CD4-positive, alpha-beta T cell treated with Interleukin-21 for 1 hour (primary cell): Measurements from ENCODE around the gene PDE5A.
"Not testable (repeated sequence)": the region's sequence is repeated elsewhere in the genome, so short reads cannot be mapped to it uniquely, and the experiment has no call there.

Experiments used
- DNase-seq: peaks from one replicate; pipeline ENCODE4 v3.0.0-alpha.2; 2020

Gene PDE5A

GRCh38 chr4:119517361-119518229 is 111.0 kb downstream of the PDE5A start:
- DNase-seq = no peak

DNA sequence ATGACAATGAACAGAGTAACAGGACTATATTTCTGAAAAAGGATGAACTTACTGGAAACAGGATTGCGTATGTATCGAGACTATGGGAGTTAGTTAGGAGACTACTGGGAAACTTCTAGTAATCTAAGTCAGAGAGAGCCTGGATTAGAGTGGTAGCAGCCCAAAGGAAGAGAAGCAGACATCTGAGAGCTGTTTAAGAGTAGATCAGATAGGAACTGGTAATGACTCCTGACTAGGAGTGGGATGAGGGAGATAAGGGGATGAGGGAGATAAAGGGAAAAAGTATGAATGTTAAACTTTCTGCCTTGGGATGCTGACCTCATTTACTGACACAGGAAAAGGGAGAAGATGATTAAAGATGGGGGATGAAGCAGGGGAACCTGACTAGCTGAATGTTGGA is 116.2 kb downstream of the PDE5A start:
- no peak for DNase-seq

- DNase-seq = no peak
Measured at GRCh38 chr4:119510395-119511149, 118.0 kb downstream of the PDE5A start.

DNA sequence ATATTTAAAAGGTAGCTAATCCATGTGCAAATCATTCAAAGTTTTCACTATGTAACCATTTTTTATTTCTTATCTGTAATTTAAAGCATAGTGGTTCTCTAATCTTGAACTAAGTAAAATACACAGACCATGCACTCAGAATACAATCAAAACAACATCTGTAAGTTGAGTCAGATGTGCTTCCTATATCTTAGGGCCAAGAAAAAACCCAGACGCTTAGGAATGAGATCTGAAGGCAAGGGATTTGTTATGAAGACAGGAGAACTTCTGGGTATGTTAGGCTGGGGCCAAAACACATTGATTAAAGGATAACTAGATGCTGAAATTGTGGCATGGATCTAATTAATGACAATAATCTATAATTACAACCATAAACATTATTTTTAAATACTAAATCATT is 120.3 kb downstream of the PDE5A start:
- no peak for DNase-seq

- no peak for DNase-seq
Measured at GRCh38 chr4:119506806-119507205, 121.8 kb downstream of the PDE5A start.

DNA sequence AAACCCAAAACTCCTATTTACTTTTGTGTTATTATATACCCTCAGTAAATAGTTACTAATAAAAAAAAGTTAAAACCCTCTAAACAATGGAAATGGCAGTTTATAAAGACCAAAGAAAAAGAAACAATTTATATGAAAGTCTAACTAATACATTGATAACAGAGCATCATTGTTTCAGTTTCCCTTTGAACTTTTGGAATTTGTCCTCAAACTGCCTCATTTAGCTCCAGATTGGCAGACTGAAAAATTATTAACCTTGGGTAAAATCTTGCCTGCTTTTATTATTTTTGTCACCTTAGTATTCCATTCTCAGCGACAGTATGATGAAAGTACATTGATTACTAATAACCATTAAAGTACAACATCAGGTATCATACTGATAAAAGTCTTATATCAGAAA is 124.0 kb downstream of the PDE5A start:
- DNase-seq = no peak

DNA sequence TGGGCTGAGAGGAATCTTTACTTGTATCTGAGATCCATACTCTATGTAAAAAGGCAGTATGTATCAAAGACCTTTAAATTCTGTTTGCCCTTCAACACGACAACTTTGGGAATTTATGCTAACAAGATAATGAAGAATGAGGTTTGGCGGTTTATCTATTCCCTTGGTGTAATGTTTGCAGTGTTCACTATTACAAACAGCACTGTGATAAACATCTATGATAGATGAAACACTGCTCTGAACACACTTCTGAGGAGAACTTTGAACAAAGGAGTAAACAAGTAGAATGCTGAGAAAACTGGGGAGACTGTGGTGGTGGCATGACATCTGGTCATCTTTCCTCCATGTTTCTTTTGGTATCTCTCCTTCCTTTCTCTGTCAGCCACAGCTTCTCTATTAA is 126.9 kb downstream of the PDE5A start:
- no peak for DNase-seq

- no peak for DNase-seq
Measured at GRCh38 chr4:119498527-119498926, 130.1 kb downstream of the PDE5A start.

- DNase-seq = no peak
Measured at GRCh38 chr4:119493886-119494285, 134.7 kb downstream of the PDE5A start.

GRCh38 chr4:119493419-119493818 is 135.2 kb downstream of the PDE5A start:
- peak; percentile 1 for DNase-seq

DNA sequence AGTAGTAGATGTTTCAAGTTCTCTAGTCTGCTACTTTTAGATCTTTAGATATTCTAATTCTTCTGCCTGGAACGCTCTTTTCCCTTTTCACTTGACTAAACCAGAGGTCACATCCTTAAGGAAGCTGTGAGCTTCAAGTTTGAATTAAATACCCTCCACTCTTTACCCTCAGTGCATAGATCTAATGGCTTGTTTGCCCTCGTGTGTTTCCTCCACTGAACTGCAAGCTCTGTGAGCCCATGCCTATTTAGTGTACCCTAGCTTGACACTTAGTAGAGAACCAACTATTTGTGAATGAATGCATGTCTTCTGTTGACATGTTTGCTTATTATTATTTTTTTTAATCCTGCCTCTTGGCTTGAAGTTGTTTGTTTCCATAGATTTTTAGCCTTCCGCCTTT is 138.3 kb downstream of the PDE5A start:
- DNase-seq = no peak

DNA sequence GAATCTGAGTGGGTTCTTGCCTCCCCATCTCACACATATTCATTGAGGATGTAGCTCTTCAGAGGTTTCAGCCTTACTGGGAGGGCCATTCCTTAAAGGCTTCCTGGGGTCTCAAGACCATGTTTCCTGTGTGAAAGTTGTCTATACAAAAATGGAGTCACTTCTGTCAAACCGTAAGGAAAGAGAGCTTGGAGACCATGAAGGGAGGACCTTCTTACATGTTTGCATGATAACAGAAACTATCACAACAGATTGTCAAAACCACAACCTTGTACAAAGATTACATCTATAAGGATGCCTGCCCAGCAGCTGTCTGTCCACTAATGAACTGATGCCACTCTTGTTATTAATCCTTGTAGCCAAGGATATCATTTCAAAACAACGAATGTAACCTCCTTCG is 139.3 kb downstream of the PDE5A start:
- DNase-seq = no peak

DNA sequence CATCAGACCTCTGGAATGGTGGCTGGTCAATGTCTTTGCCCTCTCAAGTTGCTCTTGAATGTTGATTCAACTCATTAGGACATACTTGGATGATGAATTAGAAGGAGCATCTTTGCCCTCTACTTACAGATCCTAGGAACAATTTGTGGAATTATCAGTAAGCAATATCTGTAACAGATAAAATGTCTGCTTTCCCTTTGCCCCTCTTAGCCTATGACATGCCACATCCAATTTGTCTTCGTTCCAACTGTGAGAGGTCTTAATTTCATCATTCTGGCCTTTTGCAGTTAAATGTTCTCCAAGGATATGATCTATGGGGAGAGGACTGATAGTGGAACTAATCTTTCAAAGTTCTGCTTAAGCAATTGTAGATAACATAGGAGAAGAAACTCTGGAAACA is 148.3 kb downstream of the PDE5A start:
- DNase-seq = no peak

- DNase-seq = no peak
Measured at GRCh38 chr4:119479835-119480234, 148.8 kb downstream of the PDE5A start.

GRCh38 chr4:119479180-119479808 is 149.3 kb downstream of the PDE5A start:
- DNase-seq = no peak

DNA sequence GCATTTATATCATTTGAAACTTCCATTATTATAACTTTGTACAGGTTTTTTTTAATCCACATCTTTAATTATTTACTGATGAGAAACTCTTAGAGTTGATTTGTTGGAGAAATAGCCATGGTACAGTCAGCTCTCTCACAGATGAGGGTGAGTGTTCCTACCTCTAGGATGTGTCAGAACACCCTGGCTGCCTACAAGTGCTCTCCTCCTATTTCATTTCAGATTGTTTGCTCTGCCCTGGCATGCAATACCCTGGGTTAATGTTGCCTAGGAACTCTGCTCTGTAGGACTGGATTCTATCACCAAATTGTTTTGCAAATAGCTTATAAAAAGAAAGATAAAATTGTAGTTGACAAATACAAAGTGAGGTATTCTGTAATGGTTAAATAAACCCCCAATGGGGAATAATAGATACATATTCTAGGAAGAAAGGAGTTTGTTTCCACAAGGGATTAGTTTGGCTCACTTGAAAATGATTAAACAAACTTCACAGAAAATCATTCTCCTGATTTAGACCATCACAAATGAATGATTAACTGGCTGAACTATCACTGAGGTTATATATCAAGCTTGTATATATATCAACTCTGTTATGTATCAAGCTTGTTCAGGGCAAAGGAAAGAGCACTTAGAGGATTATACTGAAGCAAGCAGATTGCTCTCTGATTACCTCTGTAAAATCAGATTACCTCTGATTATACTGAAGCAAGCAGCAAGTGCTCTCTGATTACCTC is 150.0 kb downstream of the PDE5A start:
- DNase-seq = no peak

GRCh38 chr4:119477412-119478053 is 151.1 kb downstream of the PDE5A start:
- no peak for DNase-seq

- no peak for DNase-seq
Measured at GRCh38 chr4:119471259-119471658, 157.3 kb downstream of the PDE5A start.

DNA sequence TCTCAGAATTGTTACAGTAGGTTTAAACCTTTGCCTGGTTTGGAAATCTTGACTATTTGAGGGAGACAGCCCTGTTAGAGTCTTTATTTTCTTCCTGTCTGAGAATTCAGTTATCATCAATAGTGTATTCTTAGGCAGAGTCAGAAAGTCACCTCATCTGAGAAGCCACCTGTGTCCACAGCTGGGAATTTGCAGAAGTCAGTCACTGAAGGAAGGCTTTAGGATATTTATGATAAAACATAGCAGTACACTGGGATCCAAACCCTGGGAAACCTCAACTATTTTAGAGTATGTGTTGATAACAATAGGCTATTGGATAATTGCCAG is 157.9 kb downstream of the PDE5A start:
- not testable (repeated sequence) for DNase-seq

DNA sequence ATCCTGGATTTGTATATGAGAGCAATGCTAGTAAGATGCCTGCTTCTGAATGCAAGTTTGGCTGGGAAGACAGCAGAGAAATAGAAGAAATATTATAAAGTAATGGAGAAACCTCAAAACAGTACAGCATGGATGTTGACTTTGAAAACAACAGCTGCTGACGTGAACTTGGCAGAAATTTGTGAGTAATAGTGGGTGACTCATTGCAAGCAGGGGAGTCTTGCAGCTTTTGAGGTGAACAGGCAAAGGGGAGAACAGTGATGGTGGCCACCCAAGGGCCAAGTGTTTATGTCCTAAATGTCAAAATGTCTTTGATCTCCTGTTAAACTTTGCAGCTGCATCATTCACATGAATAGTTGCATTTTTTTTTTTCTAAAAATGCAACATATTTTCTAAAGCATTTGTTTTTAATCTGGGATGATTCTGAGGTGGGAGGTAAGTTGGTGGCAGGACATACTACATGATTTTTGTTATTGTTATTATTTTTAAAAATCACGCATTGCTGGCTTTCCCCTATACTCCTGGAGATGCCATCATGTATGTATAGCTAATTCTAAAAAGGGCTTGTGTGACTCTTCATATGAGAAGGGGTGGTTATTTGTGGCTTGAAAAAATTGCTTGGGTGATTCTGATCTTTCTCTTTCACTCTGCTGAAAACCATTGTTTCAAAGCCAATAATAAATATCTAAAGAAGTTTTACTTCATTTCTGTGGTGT is 158.4 kb downstream of the PDE5A start:
- DNase-seq = not testable (repeated sequence)

GRCh38 chr4:119469039-119469438 is 159.6 kb downstream of the PDE5A start:
- not testable (repeated sequence) for DNase-seq

DNA sequence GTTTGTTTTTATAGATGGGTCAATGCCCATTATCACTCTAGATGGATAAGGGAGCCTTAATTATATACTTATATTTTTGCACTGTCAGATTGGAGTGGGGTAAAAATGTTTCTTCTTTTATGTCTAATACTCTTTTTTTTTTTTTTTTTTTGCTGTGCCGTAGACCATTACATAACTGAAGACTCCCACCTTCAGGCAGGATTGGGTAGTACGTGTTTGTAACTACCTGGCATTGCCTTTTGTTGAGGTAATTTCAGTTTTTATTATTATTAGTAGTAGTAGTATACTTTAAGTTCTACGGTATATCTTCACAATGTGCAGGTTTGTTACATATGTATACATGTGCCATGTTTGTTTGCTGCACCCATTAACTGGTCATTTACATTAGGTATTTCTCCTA is 165.9 kb downstream of the PDE5A start:
- peak; percentile 56 for DNase-seq
